ENCODE data around the gene RPS21.

The RPS21 gene

DNA sequence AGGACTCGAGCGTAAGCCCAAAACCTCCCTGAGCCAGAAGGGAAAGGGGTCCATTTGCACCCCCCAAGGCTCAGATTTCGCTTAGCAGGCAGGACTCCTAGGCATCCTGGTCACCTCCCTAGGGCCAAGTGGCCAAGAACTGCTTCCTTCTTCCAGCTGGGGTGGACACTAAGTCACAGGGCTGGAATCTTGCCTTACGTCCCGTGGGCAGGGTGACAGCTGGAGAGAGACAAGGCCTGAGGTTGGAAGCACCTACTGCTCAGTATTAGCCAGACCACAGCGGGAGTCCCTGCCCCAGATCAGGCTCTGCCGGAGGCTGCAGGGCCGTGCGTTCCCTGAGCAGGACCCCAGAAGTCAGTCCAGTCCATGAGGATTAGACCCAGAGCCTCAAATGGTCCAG lies 39.5 kb upstream of the RPS21 start:
- Histone ChIP-seq H3K9me3 (no peaks in the 10 kb centered on the region), H3K27ac (no peak overlapping the region), H3K27me3 (peaks cover 2% of the 10 kb centered on the region), H3K4me3 (ENCODE audit: low read depth in 1 of 2, low read length in 1 of 2) (no peak overlapping the region), H3K36me3 (no peaks in the 10 kb centered on the region), H3K4me1 (ENCODE audit: control insufficient read depth in 1 of 2, insufficient read depth in 1 of 2, low read depth in 1 of 2, low read length in 1 of 2) (no peaks in the 10 kb centered on the region)
- TF ChIP-seq, protein P1, sequence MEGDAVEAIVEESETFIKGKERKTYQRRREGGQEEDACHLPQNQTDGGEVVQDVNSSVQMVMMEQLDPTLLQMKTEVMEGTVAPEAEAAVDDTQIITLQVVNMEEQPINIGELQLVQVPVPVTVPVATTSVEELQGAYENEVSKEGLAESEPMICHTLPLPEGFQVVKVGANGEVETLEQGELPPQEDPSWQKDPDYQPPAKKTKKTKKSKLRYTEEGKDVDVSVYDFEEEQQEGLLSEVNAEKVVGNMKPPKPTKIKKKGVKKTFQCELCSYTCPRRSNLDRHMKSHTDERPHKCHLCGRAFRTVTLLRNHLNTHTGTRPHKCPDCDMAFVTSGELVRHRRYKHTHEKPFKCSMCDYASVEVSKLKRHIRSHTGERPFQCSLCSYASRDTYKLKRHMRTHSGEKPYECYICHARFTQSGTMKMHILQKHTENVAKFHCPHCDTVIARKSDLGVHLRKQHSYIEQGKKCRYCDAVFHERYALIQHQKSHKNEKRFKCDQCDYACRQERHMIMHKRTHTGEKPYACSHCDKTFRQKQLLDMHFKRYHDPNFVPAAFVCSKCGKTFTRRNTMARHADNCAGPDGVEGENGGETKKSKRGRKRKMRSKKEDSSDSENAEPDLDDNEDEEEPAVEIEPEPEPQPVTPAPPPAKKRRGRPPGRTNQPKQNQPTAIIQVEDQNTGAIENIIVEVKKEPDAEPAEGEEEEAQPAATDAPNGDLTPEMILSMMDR (IDR thresholded peaks at IDR 0.05): no peak

DNA sequence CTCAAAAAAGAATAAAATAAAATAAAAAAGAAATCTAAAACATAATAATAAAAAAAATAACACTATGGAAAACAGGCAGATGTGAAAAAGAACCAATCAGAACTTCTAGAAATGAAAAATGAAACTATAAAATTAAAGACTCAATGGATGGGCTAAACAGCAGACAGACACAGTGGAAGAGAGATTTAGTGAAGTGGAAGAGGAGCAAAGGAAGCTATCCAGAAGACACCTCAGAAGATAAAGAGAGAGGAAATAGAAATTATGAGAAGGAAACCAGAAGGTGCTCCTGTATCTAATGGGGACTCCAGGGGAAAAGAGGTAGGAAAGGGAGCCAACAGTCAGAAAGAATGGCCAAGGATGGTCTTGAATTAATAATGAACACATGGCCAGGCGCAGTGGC lies 38.3 kb upstream of the RPS21 start:
- Histone ChIP-seq H3K4me1 (ENCODE audit: control insufficient read depth in 1 of 2, insufficient read depth in 1 of 2, low read depth in 1 of 2, low read length in 1 of 2) (no peaks in the 10 kb centered on the region), H3K27me3 (no peaks in the 10 kb centered on the region), H3K9me3 (no peaks in the 10 kb centered on the region), H3K36me3 (no peaks in the 10 kb centered on the region), H3K4me3 (ENCODE audit: low read depth in 1 of 2, low read length in 1 of 2) (no peak overlapping the region), H3K27ac (no peak overlapping the region)
- TF ChIP-seq, protein P1 (IDR thresholded peaks at IDR 0.05): no peak

DNA sequence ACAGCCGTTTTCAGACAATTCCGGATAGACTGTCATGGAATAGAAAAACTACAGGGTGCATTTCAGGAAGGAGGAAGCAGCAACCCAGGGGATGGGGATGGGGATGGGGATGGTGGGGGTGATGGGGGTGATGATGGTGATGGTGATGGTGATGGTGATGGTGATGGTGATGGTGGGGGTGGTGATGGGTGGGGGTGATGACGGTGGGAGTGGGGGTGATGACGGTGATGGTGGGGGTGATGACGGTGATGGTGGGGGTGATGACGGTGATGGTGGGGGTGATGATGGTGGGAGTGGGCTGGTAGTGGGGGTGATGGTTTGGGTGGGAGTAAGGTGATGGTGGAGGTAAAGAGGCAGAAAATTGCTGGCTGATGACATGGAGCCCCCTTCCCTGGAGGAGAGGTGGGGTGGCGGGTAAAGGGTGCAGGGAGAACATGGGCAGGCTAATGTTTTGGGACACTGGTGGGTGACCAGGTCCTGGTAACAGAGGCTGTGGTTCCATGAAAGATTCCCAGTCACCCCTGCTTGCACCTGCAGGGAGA lies 37.3 kb upstream of the RPS21 start:
- TF ChIP-seq, protein P1 (IDR thresholded peaks at IDR 0.05): no peak
- Histone ChIP-seq H3K4me1 (ENCODE audit: control insufficient read depth in 1 of 2, insufficient read depth in 1 of 2, low read depth in 1 of 2, low read length in 1 of 2) (no peaks in the 10 kb centered on the region), H3K27me3 (no peaks in the 10 kb centered on the region), H3K9me3 (no peaks in the 10 kb centered on the region), H3K27ac (no peak overlapping the region), H3K4me3 (ENCODE audit: low read depth in 1 of 2, low read length in 1 of 2) (no peak overlapping the region), H3K36me3 (no peaks in the 10 kb centered on the region)

DNA sequence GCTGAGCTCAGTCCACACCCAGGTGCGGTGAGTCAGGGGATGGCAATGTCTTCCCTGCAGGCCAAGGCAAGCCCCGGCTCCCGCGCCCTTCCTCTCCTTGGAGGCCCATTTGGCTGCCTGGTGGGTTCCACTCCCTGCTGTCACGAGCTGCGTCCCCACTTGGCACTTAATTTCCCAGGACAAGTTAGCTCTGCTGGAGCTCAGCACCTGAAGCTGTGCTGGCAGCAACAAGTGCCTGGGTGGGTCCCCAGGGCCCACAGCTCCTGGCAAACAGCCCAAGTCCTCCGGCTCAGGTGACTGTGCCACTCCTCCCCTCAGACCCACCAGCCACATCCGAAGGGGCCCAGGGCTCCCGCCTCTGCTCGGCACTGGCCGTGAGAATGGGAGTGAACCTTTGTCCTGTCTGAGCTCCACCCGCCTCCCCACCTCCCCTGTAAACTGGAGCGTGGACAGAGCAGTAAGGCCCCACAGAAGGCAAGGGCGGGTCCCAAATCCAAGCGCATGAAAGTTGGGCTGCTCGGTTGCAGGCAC lies 36.7 kb upstream of the RPS21 start:
- H3K4me1 ChIP-seq (ENCODE audit: control insufficient read depth in 1 of 2, insufficient read depth in 1 of 2, low read depth in 1 of 2, low read length in 1 of 2): no peaks in the 10 kb centered on the region
- H3K27me3 ChIP-seq: no peaks in the 10 kb centered on the region
- TF ChIP-seq, protein P1 (IDR thresholded peaks at IDR 0.05): no peak
- no peak overlapping the region for H3K4me3 ChIP-seq (ENCODE audit: low read depth in 1 of 2, low read length in 1 of 2)
- no peaks in the 10 kb centered on the region for H3K36me3 ChIP-seq
- H3K9me3 ChIP-seq: no peaks in the 10 kb centered on the region
- no peak overlapping the region for H3K27ac ChIP-seq

DNA sequence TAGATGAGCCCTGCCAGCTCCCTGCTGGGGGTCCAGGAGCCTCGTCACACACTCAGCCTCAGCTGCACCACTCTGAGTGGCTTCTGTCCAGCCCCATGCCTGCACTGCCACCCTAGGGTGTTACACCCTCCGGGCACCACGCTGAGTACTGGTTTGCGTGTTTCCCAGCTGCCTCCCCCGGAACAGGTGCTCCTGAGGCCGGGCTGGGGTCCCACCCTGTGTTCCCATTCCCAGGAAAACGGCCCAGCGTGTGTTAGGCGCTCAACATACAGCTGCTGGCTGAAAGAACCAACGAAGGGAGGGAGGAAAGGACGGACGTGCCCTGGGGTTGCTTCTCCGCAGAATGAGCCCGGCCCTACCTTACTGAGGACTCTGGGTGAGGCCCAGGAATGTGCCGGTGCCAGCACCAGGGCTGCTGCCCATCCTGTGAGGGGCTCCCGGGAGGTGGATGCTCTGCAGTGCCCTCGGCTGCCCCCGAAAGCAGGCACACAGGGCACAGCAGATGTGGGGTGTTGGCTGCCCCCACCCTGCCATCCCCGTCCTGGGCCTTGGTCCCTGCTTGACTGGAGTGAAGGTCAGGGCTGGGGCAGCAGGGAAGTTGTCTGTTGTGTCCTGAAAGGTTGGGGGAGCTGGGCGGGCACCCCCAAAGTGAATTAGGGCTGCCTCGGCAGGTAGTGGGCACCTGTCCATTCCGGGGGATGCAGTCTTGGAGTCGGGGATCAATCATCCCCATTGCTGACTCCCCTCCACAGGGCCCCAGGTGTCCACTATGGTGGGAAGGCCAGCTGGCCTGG lies 36.1 kb upstream of the RPS21 start:
- Histone ChIP-seq H3K27ac (no peak overlapping the region), H3K36me3 (no peaks in the 10 kb centered on the region), H3K4me3 (ENCODE audit: low read depth in 1 of 2, low read length in 1 of 2) (no peak overlapping the region), H3K4me1 (ENCODE audit: control insufficient read depth in 1 of 2, insufficient read depth in 1 of 2, low read depth in 1 of 2, low read length in 1 of 2) (no peaks in the 10 kb centered on the region), H3K9me3 (no peaks in the 10 kb centered on the region), H3K27me3 (peaks cover 5% of the 10 kb centered on the region)
- TF ChIP-seq, protein P1 (IDR thresholded peaks at IDR 0.05): no peak
